ENCODE data around the gene KIRREL1. TPM values are rescaled to one million over a fixed set of nuclear protein-coding genes. Genes with fewer than 3 reads are reported as not detected.

KIRREL1 gene
- polyA plus RNA-seq, 1 experiment = 42.3 TPM

DNA sequence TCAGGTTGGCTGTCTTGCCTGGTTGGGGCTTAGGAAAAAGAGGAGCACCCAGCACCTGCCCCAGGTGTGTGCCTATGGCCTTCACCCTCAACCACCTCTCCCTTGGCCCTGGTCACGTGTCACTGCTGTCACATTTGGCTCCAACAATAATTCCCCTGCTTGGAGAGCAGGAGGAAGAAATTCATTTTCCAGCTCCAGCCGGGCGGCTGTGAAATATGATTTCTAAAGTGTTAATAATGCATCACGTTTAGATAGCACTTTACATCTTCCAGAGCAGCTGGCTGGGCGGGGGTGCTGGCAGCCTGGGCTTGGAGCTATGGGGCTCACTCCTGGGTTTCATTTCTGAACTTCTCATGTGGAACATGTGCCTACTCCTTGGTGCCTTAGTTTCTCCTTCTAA is 63.1 kb downstream of the KIRREL1 start:
- Histone ChIP-seq H3K9me3 (ENCODE audit: control insufficient read depth, insufficient read depth, low read length) (no peaks in the 10 kb centered on the region), H3K4me3 (ENCODE audit: low read depth, low read length) (no peak overlapping the region), H3K27me3 (ENCODE audit: control insufficient read depth, insufficient read depth, low read length) (no peaks in the 10 kb centered on the region), H3K27ac (ENCODE audit: low read depth, low read length) (no peak overlapping the region)
- CTCF ChIA-PET = interaction anchor here (0.9 to 4.5 kb wide), 4 partner anchors 31 to 93 kb away, joined by 3 to 34 read pairs (median 4); no protein-coding TSS in a partner anchor
- DNase-seq (ENCODE audit: low read depth, low spot score) = no peak
- TF ChIP-seq, protein P1, sequence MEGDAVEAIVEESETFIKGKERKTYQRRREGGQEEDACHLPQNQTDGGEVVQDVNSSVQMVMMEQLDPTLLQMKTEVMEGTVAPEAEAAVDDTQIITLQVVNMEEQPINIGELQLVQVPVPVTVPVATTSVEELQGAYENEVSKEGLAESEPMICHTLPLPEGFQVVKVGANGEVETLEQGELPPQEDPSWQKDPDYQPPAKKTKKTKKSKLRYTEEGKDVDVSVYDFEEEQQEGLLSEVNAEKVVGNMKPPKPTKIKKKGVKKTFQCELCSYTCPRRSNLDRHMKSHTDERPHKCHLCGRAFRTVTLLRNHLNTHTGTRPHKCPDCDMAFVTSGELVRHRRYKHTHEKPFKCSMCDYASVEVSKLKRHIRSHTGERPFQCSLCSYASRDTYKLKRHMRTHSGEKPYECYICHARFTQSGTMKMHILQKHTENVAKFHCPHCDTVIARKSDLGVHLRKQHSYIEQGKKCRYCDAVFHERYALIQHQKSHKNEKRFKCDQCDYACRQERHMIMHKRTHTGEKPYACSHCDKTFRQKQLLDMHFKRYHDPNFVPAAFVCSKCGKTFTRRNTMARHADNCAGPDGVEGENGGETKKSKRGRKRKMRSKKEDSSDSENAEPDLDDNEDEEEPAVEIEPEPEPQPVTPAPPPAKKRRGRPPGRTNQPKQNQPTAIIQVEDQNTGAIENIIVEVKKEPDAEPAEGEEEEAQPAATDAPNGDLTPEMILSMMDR (IDR thresholded peaks at IDR 0.05; ENCODE audit: low read depth, low read length) = no peak
- POLR2A ChIA-PET = no interaction called here

- no peak for DNase-seq (ENCODE audit: low read depth, low spot score)
- ChIA-PET CTCF (interaction anchor here (0.9 to 4.5 kb wide), 4 partner anchors 10 to 67 kb away, joined by 3 to 34 read pairs (median 4); no protein-coding TSS in a partner anchor), POLR2A (no interaction called here)
- Histone ChIP-seq H3K27ac (ENCODE audit: low read depth, low read length) (no peak overlapping the region), H3K27me3 (ENCODE audit: control insufficient read depth, insufficient read depth, low read length) (no peaks in the 10 kb centered on the region), H3K4me3 (ENCODE audit: low read depth, low read length) (no peak overlapping the region), H3K9me3 (ENCODE audit: control insufficient read depth, insufficient read depth, low read length) (no peaks in the 10 kb centered on the region)
- TF ChIP-seq, protein P1 (IDR thresholded peaks at IDR 0.05; ENCODE audit: low read depth, low read length) = no peak
These were observed 65.0 kb downstream of the KIRREL1 start for GRCh38 chr1:158058237-158058985.

DNA sequence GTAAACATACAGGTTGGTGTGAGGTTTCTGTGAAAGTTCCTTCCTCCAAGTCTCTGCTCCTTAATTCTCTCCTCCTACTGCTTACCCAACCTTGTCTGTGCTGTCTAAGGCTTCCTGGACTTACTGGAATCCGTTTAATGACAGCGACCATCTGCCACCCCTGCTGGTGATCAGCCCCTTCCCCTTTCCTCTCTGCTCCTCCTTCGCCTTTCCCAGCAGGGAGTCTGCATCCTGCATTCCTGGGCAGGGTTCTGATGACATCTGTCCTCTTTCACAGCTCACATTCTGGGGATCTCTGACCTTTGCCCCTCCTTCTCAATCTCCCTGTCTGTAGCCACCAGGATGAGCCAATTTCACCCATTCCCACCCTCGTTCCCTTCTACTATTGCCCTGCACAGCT is 66.5 kb downstream of the KIRREL1 start:
- no peak for DNase-seq (ENCODE audit: low read depth, low spot score)
- CTCF ChIA-PET = interaction anchor here (0.7 to 4.5 kb wide), 3 partner anchors 24 to 68 kb away, joined by 3 to 34 read pairs (median 3); no protein-coding TSS in a partner anchor

GRCh38 chr1:158062174-158062573 is 68.7 kb downstream of the KIRREL1 start:
- no peak for DNase-seq (ENCODE audit: low read depth, low spot score)
- H3K4me3 ChIP-seq (ENCODE audit: low read depth, low read length) = no peak overlapping the region
- H3K27ac ChIP-seq (ENCODE audit: low read depth, low read length) = no peak overlapping the region
- CTCF ChIA-PET = no interaction called here
- TF ChIP-seq, protein P1 (IDR thresholded peaks at IDR 0.05; ENCODE audit: low read depth, low read length) = no peak
- no peaks in the 10 kb centered on the region for H3K27me3 ChIP-seq (ENCODE audit: control insufficient read depth, insufficient read depth, low read length)
- no peaks in the 10 kb centered on the region for H3K9me3 ChIP-seq (ENCODE audit: control insufficient read depth, insufficient read depth, low read length)
- POLR2A ChIA-PET = no interaction called here

More for the DNA sequence above, 66.5 kb downstream of the KIRREL1 start:
- POLR2A ChIA-PET = no interaction called here
- no peak overlapping the region for H3K4me3 ChIP-seq (ENCODE audit: low read depth, low read length)
- TF ChIP-seq, protein P1 (IDR thresholded peaks at IDR 0.05; ENCODE audit: low read depth, low read length) = no peak
- peak overlapping the region; percentile 21 for H3K27ac ChIP-seq (ENCODE audit: low read depth, low read length)
- H3K9me3 ChIP-seq (ENCODE audit: control insufficient read depth, insufficient read depth, low read length) = no peaks in the 10 kb centered on the region
- no peaks in the 10 kb centered on the region for H3K27me3 ChIP-seq (ENCODE audit: control insufficient read depth, insufficient read depth, low read length)

DNA sequence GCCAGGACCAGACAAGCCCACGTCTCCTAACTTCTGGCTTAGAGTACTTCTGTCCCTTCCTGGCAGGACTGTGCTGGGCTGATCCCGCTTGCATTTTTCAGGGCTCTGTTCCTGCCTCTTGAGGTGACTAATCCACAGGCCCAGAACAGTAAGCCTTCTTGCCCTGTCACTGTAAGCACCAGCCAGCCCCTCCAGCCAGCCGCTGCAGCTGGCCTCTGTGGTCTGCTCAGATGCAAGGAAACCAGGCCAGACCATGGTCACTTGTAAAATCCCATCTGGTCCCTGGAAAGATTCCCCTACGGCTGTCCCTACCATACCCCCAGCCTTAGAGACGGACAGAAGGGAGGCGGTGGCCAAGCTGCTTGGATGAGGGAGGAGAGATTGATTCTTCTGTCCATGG is 74.2 kb downstream of the KIRREL1 start:
- Histone ChIP-seq H3K4me3 (ENCODE audit: low read depth, low read length) (no peak overlapping the region), H3K9me3 (ENCODE audit: control insufficient read depth, insufficient read depth, low read length) (no peaks in the 10 kb centered on the region), H3K27me3 (ENCODE audit: control insufficient read depth, insufficient read depth, low read length) (no peaks in the 10 kb centered on the region), H3K27ac (ENCODE audit: low read depth, low read length) (peak overlapping the region; percentile 39)
- CTCF ChIA-PET = interaction anchor here (1.1 to 1.4 kb wide), 3 partner anchors 75 to 99 kb away, joined by 3 to 4 read pairs (median 3); no protein-coding TSS in a partner anchor
- DNase-seq (ENCODE audit: low read depth, low spot score) = no peak
- POLR2A ChIA-PET = no interaction called here
- TF ChIP-seq, protein P1 (IDR thresholded peaks at IDR 0.05; ENCODE audit: low read depth, low read length) = no peak
